SHP77 (cell line): Measurements from ENCODE around the gene SLC27A5.
"Not testable (repeated sequence)": the region's sequence is repeated elsewhere in the genome, so short reads cannot be mapped to it uniquely, and the experiment has no call there.

ENCODE experiments used
- DNase-seq, 2 experiments: peaks; one replicate each; lab custom pipeline; 2025; lab: John Stamatoyannopoulos, UW

Gene SLC27A5

DNA sequence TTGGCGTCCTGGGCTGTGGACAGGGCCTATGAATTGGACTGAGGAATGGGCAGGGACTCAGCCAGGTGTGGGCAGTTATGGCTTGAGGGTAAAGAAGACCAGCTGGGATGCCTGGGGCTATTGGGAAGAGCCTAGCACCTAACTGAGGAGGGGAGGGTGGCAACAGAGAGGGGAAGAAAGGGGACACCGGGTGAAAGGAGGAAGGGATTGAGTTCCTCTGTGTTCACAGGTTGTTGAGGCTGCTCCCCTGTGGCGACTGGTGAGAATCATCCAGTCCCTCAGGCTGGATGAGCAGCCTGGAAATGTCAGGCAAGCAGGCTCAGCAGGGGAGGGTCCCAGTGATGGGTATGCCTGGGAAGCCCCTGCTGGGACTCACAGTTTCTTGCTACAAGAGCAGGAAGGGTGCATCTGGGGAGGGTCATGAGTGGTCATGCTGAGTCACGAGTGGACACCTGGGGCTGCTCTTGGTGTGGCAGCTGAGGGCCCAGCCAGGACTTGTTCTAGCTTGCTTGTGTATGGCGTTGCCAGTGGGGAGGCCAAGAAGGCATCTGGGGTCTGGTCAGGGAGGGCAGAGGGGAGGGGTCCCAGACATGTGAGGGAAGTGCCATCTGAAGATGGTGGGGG lies 43.5 kb downstream of the SLC27A5 start:
- no peak for DNase-seq

DNA sequence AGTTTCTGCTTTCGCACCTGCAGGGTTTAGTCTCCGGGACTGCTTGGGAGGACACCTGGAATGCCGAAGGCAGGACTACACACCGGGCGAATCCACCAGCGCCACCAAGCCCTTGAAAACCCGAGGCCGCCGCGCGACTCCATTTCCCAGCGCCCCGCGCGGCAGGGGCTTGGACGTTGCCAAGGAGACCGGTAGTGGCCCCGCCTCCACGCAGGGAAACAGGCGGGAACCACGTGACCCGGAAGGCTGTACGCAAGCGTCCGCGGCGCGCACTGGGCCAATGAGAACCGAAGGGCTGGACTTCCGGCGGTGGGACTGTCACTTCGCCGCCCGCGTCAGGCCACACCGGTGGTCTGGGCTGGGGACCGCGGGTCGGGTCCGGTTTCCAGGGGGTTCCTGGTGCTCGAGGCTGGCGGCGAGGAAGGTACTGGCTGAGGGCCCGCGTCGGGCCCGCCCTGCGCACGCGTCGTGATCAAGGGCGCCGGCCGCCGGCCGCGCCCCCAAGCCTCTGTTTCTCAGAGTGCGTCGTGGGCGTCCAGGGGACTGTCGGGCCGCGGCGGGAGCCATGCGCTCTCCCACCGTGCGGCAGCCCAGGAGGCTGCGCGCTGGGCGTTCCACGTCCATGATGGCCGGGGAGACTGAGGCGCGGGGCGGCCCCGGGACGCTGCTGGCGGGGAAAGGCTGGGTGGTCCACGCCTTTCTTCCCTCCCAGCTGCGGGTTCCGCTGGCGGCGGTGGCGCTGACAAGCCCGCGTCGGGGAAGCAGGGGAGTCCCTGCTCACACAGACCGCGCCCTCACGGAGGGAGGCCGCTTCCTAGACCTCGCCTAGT lies 44.8 kb downstream of the SLC27A5 start, which contains the start of gene ZNF324:
TSS of gene ZNF324 (plus strand) at position 321 of the 830 bp plus-strand sequence. CDS start 2,106 bp downstream, outside the sequence.
- peak; percentile 97 for DNase-seq

DNA sequence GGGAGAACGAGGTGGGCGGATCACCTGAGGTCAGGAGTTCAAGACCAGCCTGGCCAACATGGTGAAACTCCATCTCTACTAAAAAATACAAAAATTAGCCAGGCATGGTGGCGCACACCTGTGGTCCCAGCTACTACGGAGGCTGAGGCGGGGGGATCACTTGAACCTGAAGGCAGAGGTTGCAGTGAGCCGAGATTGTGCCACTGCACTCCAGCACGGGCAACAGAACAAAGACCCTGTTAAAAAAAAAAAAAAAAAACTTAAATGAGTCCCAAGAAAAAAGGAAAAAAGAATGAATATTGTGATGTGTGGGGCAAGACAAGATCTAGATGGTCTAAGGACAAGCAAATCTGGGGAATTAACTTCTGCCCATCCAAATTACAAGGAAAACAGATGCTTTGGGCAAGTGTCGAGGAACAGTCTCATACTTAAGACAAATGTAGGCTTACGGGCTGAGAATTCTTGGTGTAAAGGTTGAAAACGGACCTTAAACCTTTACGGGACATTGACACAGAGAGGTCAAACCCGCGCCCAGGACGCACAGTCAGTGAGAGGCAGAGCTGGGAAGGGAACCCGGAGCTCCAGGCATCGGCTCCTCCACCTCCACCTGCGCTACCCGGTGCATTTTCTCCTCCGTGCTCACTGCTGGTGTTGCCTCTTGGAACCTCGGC lies 45.6 kb downstream of the SLC27A5 start:
- no peak for DNase-seq

DNA sequence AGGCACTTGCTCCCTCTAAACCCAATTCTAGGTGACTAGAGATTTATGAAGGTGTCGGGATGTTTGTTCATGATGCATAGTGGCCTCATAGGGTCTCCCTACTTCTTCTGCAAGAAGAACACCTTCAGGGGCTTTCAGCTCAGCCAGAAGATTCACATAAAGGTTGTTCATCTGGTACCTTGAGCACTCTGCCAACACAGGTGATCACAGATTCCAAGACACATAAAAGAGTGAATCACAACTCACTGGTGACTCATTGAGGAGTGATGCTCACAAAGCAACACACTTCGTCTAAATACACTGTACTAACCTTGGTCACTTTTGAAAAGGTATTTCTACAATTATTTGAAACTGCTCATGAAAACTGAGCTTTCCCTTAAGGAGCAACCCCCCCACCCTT lies 51.8 kb downstream of the SLC27A5 start:
- DNase-seq: no peak

DNA sequence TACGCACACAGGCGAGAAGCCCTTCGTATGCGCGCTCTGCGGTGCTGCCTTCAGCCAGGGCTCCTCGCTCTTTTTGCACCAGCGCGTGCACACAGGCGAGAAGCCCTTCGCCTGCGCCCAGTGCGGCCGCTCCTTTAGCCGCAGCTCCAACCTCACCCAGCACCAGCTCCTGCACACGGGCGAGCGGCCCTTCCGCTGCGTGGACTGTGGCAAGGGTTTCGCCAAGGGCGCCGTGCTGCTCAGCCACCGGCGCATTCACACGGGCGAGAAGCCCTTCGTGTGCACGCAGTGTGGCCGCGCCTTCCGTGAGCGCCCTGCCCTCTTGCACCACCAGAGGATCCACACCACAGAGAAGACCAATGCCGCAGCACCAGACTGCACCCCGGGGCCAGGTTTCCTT lies 55.7 kb downstream of the SLC27A5 start:
- DNase-seq: no peak

DNA sequence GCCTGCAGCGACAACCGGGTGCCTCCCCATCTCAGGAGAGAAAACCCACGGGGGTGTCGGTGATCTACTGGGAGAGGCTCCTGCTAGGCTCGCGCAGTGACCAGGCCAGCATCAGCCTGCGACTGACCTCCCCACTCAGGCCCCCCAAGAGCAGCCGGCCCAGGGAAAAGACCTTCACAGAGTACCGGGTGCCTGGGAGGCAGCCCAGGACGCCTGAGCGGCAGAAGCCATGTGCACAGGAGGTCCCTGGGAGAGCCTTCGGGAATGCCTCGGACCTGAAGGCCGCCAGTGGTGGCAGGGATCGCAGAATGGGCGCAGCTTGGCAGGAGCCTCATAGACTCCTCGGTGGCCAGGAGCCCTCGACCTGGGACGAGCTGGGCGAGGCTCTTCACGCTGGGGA lies 56.5 kb downstream of the SLC27A5 start:
- DNase-seq: no peak

DNA sequence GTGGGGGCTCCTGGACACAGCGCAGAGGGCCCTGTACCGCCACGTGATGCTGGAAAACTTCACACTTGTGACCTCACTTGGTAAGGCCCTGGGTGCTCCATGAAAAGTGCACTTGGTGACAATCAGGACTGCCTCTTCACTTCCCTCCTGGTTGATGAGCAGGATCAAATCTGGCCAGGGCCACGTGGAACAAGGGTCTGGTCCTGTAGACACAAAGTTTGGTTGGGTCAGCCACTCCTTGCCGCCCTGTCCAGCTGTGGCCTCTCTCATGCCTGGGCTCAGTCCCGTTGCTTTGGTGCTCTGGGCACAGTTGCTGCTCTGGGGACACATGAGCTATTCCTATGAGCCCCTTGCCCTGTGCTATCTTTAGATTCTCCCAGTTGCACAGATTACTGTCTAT lies 58.0 kb downstream of the SLC27A5 start:
- DNase-seq: no peak

DNA sequence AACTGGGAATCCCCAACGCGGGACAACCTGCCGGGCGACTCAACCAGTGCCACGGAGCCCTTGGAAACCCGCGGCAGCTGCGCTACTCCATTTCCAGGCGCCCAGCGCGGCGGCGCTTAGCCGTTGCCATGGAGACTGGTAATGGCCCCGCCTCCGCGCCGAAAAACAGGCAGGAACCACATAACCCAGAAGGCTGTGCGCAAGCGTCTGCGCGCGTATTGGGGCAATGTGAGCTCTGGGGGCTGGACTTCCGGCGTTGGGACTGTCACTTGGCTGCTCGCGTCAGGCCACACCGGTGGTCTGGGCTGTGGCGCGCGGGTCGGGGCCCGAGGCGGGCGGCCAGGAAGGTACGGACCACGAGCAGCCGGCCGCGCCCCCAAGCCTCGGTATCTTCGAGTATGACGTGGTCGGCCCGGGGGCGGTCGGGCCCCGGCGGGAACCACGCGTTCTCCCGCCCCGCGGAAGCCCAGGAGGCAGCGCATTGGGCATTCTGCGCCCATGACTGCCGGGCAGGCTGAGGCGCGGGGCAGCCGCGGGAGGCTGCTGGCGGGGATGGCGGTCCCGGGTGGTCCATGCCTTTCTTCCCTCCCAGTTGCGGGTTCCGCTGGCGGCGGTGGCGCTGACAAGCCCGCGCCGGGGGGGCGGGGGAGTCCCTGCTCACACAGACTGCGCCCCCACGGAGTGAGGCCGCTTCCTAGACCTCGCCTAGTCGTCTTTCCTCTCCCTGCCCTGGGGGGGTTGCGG lies 60.3 kb downstream of the SLC27A5 start, which contains the start of gene ZNF324B:
TSS of gene ZNF324B (plus strand) at position 265 of the 744 bp plus-strand sequence. CDS start 2,080 bp downstream, outside the sequence.
- peak; percentile 96 for DNase-seq

DNA sequence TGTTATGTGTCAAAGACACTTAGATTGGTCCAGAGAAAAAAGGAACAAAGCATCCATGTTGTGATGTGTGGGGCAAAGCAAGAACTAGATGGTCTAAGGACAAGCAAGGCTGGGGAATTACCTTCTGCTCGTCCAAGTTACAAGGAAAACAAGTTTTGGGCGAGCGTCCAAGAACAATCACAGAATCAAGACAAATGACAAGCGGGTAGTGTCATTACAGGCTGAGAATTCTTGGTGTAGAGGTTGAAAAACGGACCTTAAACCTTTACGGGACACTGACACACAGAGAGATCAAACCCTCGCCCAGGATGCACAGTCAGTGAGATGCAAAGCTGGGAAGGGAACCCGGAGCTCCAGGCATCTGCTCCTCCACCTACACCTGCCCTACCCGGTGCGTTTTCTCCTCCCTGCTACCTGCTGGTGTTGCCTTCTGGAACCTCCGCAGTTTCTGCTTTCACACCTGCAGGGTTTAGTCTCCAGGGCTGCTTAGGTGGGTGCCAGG lies 60.9 kb downstream of the SLC27A5 start:
- no peak for DNase-seq

DNA sequence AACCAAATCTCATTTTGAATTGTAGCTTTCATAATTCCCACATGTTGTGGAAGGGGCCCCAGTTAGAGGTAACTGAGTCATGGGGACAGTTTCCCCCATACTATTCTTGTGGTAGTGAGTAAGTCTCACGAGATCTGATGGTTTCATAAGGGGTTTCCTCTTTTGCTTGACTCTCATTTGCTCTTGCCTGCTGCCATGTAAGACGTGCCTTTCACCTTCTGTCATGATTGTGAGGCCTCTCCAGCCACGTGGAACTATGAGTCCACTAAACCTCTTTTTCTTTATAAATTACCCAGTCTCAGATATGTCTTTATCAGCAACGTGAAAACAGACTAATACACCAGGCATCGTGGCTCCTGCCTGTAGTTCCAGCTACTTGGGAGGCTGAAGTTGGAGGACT lies 61.8 kb downstream of the SLC27A5 start:
- not testable (repeated sequence) for DNase-seq

DNA sequence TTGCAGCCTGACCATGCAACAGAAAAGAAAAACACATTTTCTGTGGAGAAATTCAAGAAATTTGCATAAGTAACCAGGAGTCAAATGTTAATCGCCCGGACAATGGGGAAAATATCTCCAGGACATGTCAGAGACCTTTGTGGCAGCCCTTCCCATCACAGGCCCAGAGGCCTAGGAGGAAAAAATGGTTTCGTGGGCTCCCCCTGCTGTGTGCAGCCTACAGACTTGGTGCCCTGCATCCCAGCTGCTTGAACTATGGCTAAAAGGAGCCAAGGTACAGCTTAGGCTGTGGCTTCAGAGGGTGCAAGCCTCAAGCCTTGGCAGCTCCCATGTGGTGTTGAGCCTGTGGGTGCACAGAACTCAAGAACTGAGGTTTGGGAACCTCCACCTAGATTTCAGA lies 62.9 kb downstream of the SLC27A5 start:
- not testable (repeated sequence) for DNase-seq
